Gastrocnemius medialis (tissue), 4 donors: Measurements from ENCODE around the gene CMTM2. TPM values are rescaled to one million over a fixed set of nuclear protein-coding genes. Genes with fewer than 3 reads are reported as not detected.

Experiments used
- ATAC-seq, 2 donors: fragments of 150-250 bp; one replicate each; pipeline ENCODE4 v1.9.1; 2016
- DNase-seq, 2 donors: peaks; one replicate each; pipeline ENCODE4 v3.0.0-alpha.2; 2019
- H3K27ac ChIP-seq, 4 donors: fragments of 200-600 bp; sonication (generic); 1 replicate in 1 of 4; 2 replicates in 3 of 4; pipeline ENCODE4 v1.5.1; 2016 to 2018; ENCODE audit warnings: mild to moderate bottlenecking in 2 of 4, moderate library complexity in 1 of 4
- H3K27me3 ChIP-seq, 3 donors: fragments of 200-600 bp; sonication (generic) in 2 of 3; 1 replicate in 1 of 3; 2 replicates in 2 of 3; pipeline versions ENCODE4 v1.5.1 to v1.6.0; 2016 to 2019; ENCODE audit warnings: mild to moderate bottlenecking in 1 of 3, moderate library complexity in 1 of 3
- H3K36me3 ChIP-seq, 2 donors: fragments of 200-600 bp; sonication (generic) in 1 of 2; one replicate each; pipeline ENCODE4 v1.5.1; 2017 to 2018
- H3K4me1 ChIP-seq, 2 donors: fragments of 200-600 bp; sonication (generic) in 1 of 2; one replicate each; pipeline ENCODE4 v1.5.1; 2016 to 2017; ENCODE audit warnings: mild to moderate bottlenecking in 2 of 2
- H3K4me3 ChIP-seq, 4 donors: fragments of 200-600 bp; sonication (generic) in 3 of 4; 1 replicate in 1 of 4; 2 replicates in 3 of 4; pipeline ENCODE4 v1.5.1; 2016 to 2019; ENCODE audit warnings: mild to moderate bottlenecking in 2 of 4
- H3K9me3 ChIP-seq, 3 donors: fragments of 200-600 bp; sonication (generic) in 2 of 3; 1 replicate in 1 of 3; 2 replicates in 2 of 3; pipeline ENCODE4 v1.5.1; 2016 to 2019
- POLR2A ChIP-seq, 2 donors: fragments of 450-650 bp; IDR thresholded peaks; one replicate each; pipeline ENCODE4 v1.6.1; 2017; ENCODE audit warnings: antibody characterized with exemption in 2 of 2, mild to moderate bottlenecking in 2 of 2, moderate library complexity in 2 of 2
- in situ Hi-C, 4 donors: fragments of 200-750 bp; cut with MboI; loops; one replicate each; pipeline versions ENCODE4 v1.15.0 to v1.8.0; 2017; ENCODE audit warnings: low sequenced_read_pairs in 4 of 4
- intact Hi-C: fragments of 100-400 bp; cut with DNase I; formaldehyde crosslinking; loops from one replicate; pipeline ENCODE4 v1.15.1; 2023; ENCODE audit warnings: low total_unique reads
- total RNA-seq, 4 donors: library from RNA; depleted of rRNA; stranded (reverse); fragments of >200 nt; gene quantifications; one replicate each; pipeline versions ENCODE4 v1.1.0 to v1.2.3, GENCODE V29; 2016
- TF ChIP-seq, protein P1 (sequence below), 5 experiments: fragments of 450-650 bp in 3 of 5; fragments of 200-600 bp in 2 of 5; sonication (generic) in 2 of 5; IDR thresholded peaks in 4 of 5; conservative IDR thresholded peaks in 1 of 5; 1 replicate in 4 of 5; 2 replicates in 1 of 5; pipeline ENCODE4 v1.5.1; 2016 to 2019; ENCODE audit warnings: antibody characterized with exemption in 5 of 5, mild to moderate bottlenecking in 3 of 5, moderate library complexity in 3 of 5

CMTM2 gene
- total RNA-seq, 4 donors from 2014 or later = not detected

DNA sequence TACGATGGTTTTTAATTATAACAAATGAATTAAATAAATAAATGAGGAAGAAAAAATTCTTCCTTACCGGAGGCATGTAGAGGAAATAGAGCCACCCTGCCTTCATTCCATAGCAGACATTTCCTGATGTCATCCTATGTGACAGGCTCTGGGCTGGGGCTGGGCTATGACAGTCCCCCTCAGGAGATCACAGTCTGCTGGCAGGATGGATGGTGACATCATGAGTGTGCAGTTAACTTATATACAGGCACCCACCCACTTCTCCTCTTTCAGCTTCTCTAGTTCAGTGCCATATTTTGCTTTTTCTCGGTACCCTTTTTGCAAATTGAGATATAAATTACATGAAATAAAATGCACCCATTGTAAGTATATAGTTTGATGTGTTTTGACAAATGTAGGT lies 18.8 kb downstream of the CMTM2 start:
- Histone ChIP-seq H3K27me3 (peaks cover 3 to 8% (median 4%) of the 10 kb centered on the region in 3 donors), H3K36me3 (no peaks in the 10 kb centered on the region), H3K4me1 (no peaks in the 10 kb centered on the region), H3K4me3 (no peak overlapping the region), H3K27ac (no peak overlapping the region), H3K9me3 (no peaks in the 10 kb centered on the region)
- no peak for DNase-seq
- no peak for ATAC-seq
- in situ Hi-C loops (loop anchor here in 2 of 4 donors (10.0 kb wide), 2 partner anchors 183 to 193 kb away; no protein-coding TSS in a partner anchor), intact Hi-C loops (no loop called here)
- TF ChIP-seq POLR2A (IDR thresholded peaks at IDR 0.05) = no peak
- TF ChIP-seq, protein P1, sequence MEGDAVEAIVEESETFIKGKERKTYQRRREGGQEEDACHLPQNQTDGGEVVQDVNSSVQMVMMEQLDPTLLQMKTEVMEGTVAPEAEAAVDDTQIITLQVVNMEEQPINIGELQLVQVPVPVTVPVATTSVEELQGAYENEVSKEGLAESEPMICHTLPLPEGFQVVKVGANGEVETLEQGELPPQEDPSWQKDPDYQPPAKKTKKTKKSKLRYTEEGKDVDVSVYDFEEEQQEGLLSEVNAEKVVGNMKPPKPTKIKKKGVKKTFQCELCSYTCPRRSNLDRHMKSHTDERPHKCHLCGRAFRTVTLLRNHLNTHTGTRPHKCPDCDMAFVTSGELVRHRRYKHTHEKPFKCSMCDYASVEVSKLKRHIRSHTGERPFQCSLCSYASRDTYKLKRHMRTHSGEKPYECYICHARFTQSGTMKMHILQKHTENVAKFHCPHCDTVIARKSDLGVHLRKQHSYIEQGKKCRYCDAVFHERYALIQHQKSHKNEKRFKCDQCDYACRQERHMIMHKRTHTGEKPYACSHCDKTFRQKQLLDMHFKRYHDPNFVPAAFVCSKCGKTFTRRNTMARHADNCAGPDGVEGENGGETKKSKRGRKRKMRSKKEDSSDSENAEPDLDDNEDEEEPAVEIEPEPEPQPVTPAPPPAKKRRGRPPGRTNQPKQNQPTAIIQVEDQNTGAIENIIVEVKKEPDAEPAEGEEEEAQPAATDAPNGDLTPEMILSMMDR (IDR thresholded peaks at IDR 0.05 in 4 of 5, conservative IDR thresholded peaks at IDR 0.05 in 1 of 5) = no peak

DNA sequence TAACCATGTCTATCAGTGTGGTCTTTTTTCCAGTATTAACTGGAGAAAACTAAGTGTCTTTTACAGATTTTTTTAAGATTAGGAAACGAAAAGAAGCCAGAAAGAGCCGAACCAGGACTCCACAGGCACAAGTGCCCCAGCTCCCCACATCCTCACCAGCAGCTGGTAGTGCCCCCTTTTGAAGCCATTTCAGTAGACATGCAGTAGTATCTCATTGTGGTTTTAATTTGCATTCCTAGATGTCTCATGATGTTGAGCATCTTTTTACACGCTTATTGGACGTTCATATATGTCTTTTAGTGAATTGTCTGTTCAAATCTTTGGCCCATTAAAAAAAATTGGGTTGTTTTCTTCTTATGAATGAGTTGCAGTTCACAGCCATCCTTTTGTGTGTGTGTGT lies 20.5 kb downstream of the CMTM2 start:
- Histone ChIP-seq H3K27me3 (peaks cover 11 to 16% (median 14%) of the 10 kb centered on the region in 3 donors), H3K9me3 (no peaks in the 10 kb centered on the region), H3K4me1 (peaks cover 6 to 8% of the 10 kb centered on the region in 2 donors), H3K27ac (no peak overlapping the region), H3K4me3 (no peak overlapping the region), H3K36me3 (no peaks in the 10 kb centered on the region)
- intact Hi-C loops = loop anchor here (5.0 kb wide), 1 partner anchor 122 kb away; no protein-coding TSS in a partner anchor
- no peak for TF ChIP-seq POLR2A (IDR thresholded peaks at IDR 0.05)
- TF ChIP-seq, protein P1 (IDR thresholded peaks at IDR 0.05 in 4 of 5, conservative IDR thresholded peaks at IDR 0.05 in 1 of 5) = no peak
- DNase-seq = no peak
- ATAC-seq = no peak
- in situ Hi-C loops = loop anchor here (10.0 to 25.0 kb wide), 3 partner anchors 185 to 263 kb away; no protein-coding TSS in a partner anchor

DNA sequence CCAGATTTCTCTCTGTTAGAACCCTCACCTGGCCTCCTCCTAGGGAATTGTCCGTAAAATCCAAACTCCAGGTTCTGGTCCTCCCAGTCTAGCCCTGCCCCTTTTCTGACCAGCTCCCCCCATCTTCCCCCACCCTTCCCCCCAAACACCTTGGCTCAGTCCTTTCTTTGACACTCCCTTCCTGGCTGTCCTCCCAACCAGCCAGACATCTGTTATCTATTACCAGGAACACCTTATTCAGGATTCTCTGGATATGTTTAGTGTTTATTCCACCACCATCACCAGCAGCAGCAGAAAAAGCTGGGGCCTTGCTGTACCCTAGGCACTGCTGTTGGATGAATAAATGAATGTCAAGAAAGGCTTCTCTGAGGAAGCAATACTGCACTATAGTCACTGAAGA lies 21.2 kb downstream of the CMTM2 start:
- peaks cover 11 to 23% (median 18%) of the 10 kb centered on the region in 3 donors for H3K27me3 ChIP-seq
- DNase-seq (no peak), ATAC-seq (no peak)
- H3K27ac ChIP-seq = no peak overlapping the region
- no peaks in the 10 kb centered on the region for H3K36me3 ChIP-seq
- H3K4me1 ChIP-seq = peaks cover 6 to 8% of the 10 kb centered on the region in 2 donors
- no peak for TF ChIP-seq POLR2A (IDR thresholded peaks at IDR 0.05)
- in situ Hi-C loops = loop anchor here in 2 of 4 donors (10.0 to 25.0 kb wide), 2 partner anchors 196 to 262 kb away; no protein-coding TSS in a partner anchor
- no peak overlapping the region for H3K4me3 ChIP-seq
- no peaks in the 10 kb centered on the region for H3K9me3 ChIP-seq
- intact Hi-C loops = loop anchor here (5.0 kb wide), 1 partner anchor 123 kb away; no protein-coding TSS in a partner anchor

DNA sequence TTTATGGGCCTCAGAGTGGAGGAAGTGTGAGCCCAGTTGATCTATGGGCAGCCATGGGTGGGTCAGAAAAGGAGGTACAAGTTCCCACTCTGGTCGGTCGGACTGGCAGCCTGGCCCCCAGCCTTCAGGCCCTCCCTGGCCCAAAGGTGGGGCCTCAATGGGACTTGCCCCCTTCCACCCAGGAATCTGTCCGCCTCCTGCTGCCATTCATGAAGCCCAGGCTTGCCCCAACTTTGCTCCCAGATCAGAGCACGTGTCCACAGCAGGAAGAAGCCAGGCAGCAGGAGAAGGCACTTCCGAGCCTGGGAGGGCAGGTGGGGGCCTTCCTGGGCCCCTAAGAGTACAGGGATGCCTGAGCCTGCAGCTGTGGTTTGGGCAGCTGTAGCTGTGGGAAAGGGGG lies 22.2 kb downstream of the CMTM2 start:
- Histone ChIP-seq H3K36me3 (no peaks in the 10 kb centered on the region), H3K4me1 (peaks cover 6 to 8% of the 10 kb centered on the region in 2 donors), H3K9me3 (no peaks in the 10 kb centered on the region), H3K27ac (no peak overlapping the region), H3K4me3 (no peak overlapping the region), H3K27me3 (peaks cover 11 to 25% (median 18%) of the 10 kb centered on the region in 3 donors)
- no peak for TF ChIP-seq POLR2A (IDR thresholded peaks at IDR 0.05)
- in situ Hi-C loops (loop anchor here in 2 of 4 donors (10.0 to 25.0 kb wide), 2 partner anchors 197 to 261 kb away; no protein-coding TSS in a partner anchor), intact Hi-C loops (loop anchor here (5.0 kb wide), 1 partner anchor 124 kb away; no protein-coding TSS in a partner anchor)
- ATAC-seq = no peak
- no peak for DNase-seq

DNA sequence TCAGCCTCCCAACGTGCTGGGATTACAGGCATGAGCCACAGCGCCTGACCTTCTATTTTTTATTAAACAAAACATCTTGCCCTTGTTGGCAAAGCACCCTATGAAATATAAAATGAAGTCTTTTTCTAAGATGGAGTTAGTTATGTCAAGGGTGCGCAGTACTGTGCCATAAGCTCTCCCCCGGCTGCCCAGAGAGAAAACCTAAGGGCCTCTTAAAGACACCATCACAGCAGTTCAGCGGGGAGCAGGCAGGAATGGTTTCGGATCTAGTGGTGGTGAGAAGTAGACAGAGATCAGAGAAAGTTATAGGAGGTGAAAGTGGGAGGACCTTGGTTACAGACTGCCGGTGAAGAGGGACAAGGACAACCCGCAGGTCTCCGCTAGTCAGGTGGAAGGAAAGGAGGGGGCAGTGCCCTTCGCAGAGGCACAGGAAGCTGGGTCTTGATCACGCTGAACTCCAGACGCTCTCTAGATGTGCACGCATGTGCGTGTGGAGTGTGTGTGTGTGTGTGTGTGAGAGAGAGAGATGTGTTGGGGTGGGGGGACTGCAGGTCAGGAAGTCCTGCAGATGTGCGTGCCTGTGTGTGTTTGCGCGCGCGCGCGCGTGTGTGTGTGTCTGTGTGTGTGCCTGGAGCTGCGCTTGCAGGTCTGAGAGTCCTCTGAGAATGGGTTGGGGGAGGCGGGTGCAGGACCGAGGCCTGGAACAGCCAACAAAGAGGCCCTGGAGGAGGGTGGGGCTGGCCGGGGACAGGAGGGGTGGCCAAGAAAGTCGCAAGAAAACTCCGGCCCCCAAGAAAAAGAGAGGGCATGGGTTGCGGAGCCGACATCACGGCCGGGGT lies 24.5 kb downstream of the CMTM2 start:
- peaks cover 10% of the 10 kb centered on the region in 2 donors for H3K4me1 ChIP-seq
- ATAC-seq = no peak
- no peak for DNase-seq
- intact Hi-C loops (loop anchor here (2.0 to 5.0 kb wide), 2 partner anchors 126 to 197 kb away; no protein-coding TSS in a partner anchor), in situ Hi-C loops (loop anchor here in 2 of 4 donors (10.0 to 25.0 kb wide), 2 partner anchors 199 to 259 kb away; no protein-coding TSS in a partner anchor)
- H3K4me3 ChIP-seq = peak overlapping the region; percentile 52 to 69 (median 62)
- H3K9me3 ChIP-seq = no peaks in the 10 kb centered on the region
- H3K27ac ChIP-seq = peak overlapping the region; percentile 65 to 81 (median 80)
- H3K27me3 ChIP-seq = peaks cover 11 to 25% (median 18%) of the 10 kb centered on the region in 3 donors
- TF ChIP-seq POLR2A (IDR thresholded peaks at IDR 0.05) = no peak
- TF ChIP-seq, protein P1 (IDR thresholded peaks at IDR 0.05 in 4 of 5, conservative IDR thresholded peaks at IDR 0.05 in 1 of 5) = no peak
- no peaks in the 10 kb centered on the region for H3K36me3 ChIP-seq
